Lower leg skin (tissue), 3 donors: Measurements from ENCODE around the gene SLC6A1.

Source experiments
- POLR2A ChIP-seq, 2 donors: fragments of 450-650 bp; IDR thresholded peaks; one replicate each; pipeline ENCODE4 v1.6.1; 2016 to 2017; ENCODE audit warnings: antibody characterized with exemption in 2 of 2, mild to moderate bottlenecking in 1 of 2, moderate library complexity in 1 of 2
- TF ChIP-seq, protein P1 (sequence below), 3 donors: fragments of 450-650 bp; IDR thresholded peaks; one replicate each; pipeline ENCODE4 v1.5.1; 2016; ENCODE audit warnings: antibody characterized with exemption in 3 of 3, mild to moderate bottlenecking in 3 of 3, moderate library complexity in 2 of 3

- TF ChIP-seq, protein P1, sequence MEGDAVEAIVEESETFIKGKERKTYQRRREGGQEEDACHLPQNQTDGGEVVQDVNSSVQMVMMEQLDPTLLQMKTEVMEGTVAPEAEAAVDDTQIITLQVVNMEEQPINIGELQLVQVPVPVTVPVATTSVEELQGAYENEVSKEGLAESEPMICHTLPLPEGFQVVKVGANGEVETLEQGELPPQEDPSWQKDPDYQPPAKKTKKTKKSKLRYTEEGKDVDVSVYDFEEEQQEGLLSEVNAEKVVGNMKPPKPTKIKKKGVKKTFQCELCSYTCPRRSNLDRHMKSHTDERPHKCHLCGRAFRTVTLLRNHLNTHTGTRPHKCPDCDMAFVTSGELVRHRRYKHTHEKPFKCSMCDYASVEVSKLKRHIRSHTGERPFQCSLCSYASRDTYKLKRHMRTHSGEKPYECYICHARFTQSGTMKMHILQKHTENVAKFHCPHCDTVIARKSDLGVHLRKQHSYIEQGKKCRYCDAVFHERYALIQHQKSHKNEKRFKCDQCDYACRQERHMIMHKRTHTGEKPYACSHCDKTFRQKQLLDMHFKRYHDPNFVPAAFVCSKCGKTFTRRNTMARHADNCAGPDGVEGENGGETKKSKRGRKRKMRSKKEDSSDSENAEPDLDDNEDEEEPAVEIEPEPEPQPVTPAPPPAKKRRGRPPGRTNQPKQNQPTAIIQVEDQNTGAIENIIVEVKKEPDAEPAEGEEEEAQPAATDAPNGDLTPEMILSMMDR (IDR thresholded peaks at IDR 0.05) = no peak
- TF ChIP-seq POLR2A (IDR thresholded peaks at IDR 0.05) = no peak
These were observed 36.0 kb upstream of the SLC6A1 start for GRCh38 chr3:10956531-10956930.
